Measurements from ENCODE around the gene FCHO1.

GRCh38 chr19:17772172-17772571 is 20.9 kb downstream of the FCHO1 start:
- TF ChIP-seq CTCF (IDR thresholded peaks at IDR 0.05) (no peak), POLR2A (IDR thresholded peaks at IDR 0.05) (no peak)
